PC-3 (cell line): ENCODE data around the gene MDH1. TPM values are rescaled to one million over a fixed set of nuclear protein-coding genes. Genes with fewer than 3 reads are reported as not detected.

Source experiments
- ATAC-seq: fragments of 200-7000 bp; cut with Tn5 transposase; 2 replicates; pipeline ENCODE4 v1.9.1; 2020; ENCODE audit warnings: mild to moderate bottlenecking, moderate library complexity
- BruUV-seq: library from RNA; stranded (reverse); fragments of 400-500 nt; replicated peaks from 2 replicates; lab custom pipeline; 2021; lab: Mats Ljungman, UMichigan
- CTCF ChIA-PET: fragments of 300-600 bp; sonication (Branson Sonifier 250); formaldehyde crosslinking; loops from one replicate; lab custom pipeline; 2022; ENCODE audit warnings: antibody characterized with exemption; lab: Charles Lee
- POLR2A ChIA-PET: fragments of 300-600 bp; sonication (Branson Sonifier 250); formaldehyde crosslinking; loops from one replicate; lab custom pipeline; 2022; ENCODE audit warnings: antibody characterized with exemption; ENCODE audit not compliant: unreplicated experiment; lab: Charles Lee
- DNase-seq: peaks from one replicate; pipeline ENCODE4 v3.0.0-alpha.2; 2015
- H2AFZ ChIP-seq: fragments of 300-600 bp; sonication (generic); 2 replicates; pipeline ENCODE4 v1.6.0; 2016; ENCODE audit warnings: antibody characterized with exemption, low read length
- H3F3A ChIP-seq: fragments of 300-600 bp; sonication (generic); one replicate; pipeline ENCODE4 v1.6.0; 2017; ENCODE audit warnings: antibody characterized with exemption, low read length, control low read depth, mild to moderate bottlenecking; ENCODE audit not compliant: unreplicated experiment
- H3K27ac ChIP-seq: fragments of 300-600 bp; sonication (generic); 2 replicates; pipeline ENCODE4 v1.5.1; 2016; ENCODE audit warnings: mild to moderate bottlenecking, low read length
- H3K27me3 ChIP-seq: fragments of 300-600 bp; sonication (generic); 2 replicates; pipeline ENCODE4 v1.6.1; 2016; ENCODE audit warnings: low read length, mixed read lengths
- H3K36me3 ChIP-seq: fragments of 300-600 bp; sonication (generic); 2 replicates; pipeline ENCODE4 v1.6.1; 2016; ENCODE audit warnings: low read depth, mixed run types, low read length, mixed read lengths
- H3K4me1 ChIP-seq: fragments of 300-600 bp; sonication (generic); 2 replicates; pipeline ENCODE4 v1.5.1; 2016; ENCODE audit warnings: low read length; ENCODE audit not compliant: insufficient read depth
- H3K4me2 ChIP-seq: fragments of 300-600 bp; sonication (generic); 2 replicates; pipeline ENCODE4 v1.6.0; 2016; ENCODE audit warnings: low read length
- H3K4me3 ChIP-seq: fragments of 300-600 bp; sonication (generic); 2 replicates; pipeline ENCODE4 v1.5.1; 2016; ENCODE audit warnings: mild to moderate bottlenecking, low read length, mixed read lengths
- H3K79me2 ChIP-seq: fragments of 300-600 bp; sonication (generic); 2 replicates; pipeline ENCODE4 v1.6.1; 2017; ENCODE audit warnings: low read length, mixed read lengths
- H3K9ac ChIP-seq: fragments of 300-600 bp; sonication (generic); 2 replicates; pipeline ENCODE4 v1.6.0; 2016; ENCODE audit warnings: mild to moderate bottlenecking, low read length
- H3K9me2 ChIP-seq: fragments of 300-600 bp; sonication (generic); replicated peaks from 2 replicates; pipeline ENCODE4 v1.6.1; 2016; ENCODE audit warnings: mixed run types, low read length, mixed read lengths
- H3K9me3 ChIP-seq: fragments of 300-600 bp; sonication (generic); 2 replicates; pipeline ENCODE4 v1.6.1; 2016; ENCODE audit warnings: low read length, mixed read lengths
- H4K20me1 ChIP-seq: fragments of 300-600 bp; sonication (generic); 2 replicates; pipeline ENCODE4 v1.6.1; 2016; ENCODE audit warnings: low read length, mixed read lengths
- CTCF ChIP-seq: fragments of 300-600 bp; sonication (generic); conservative IDR thresholded peaks from 2 replicates; pipeline ENCODE4 v1.5.1; 2017; ENCODE audit warnings: antibody characterized with exemption, low read depth, mild to moderate bottlenecking, low read length
- EZH2 ChIP-seq: fragments of 300-600 bp; sonication (generic); IDR thresholded peaks from one replicate; pipeline ENCODE4 v1.6.1; 2017; ENCODE audit warnings: antibody characterized with exemption, mild to moderate bottlenecking, low read length; ENCODE audit not compliant: unreplicated experiment
- EZH2phosphoT487 ChIP-seq: fragments of 300-600 bp; sonication (generic); IDR thresholded peaks from 2 replicates; pipeline ENCODE4 v1.6.1; 2018; ENCODE audit warnings: mild to moderate bottlenecking, antibody characterized with exemption, low read length, borderline replicate concordance
- intact Hi-C: fragments of 100-400 bp; cut with micrococcal nuclease; formaldehyde crosslinking; loops from 2 replicates; pipeline ENCODE4 v1.9.0; 2023
- total RNA-seq: library from RNA; depleted of rRNA; stranded (reverse); fragments of >200 nt; gene quantifications from 2 replicates; pipeline ENCODE4 v1.2.3, GENCODE V29; 2014

The MDH1 gene
- total RNA-seq, 1 experiment from 2014 or later: 304 TPM

GRCh38 chr2:63591566-63592175 lies 2.9 kb downstream of the MDH1 start:
- TF ChIP-seq CTCF (no peak), EZH2phosphoT487 (no peak), EZH2 (no peak)
- Histone ChIP-seq H2AFZ (no peak overlapping the region), H3K27me3 (no peaks in the 10 kb centered on the region), H3K9me3 (no peaks in the 10 kb centered on the region), H3F3A (no peaks in the 10 kb centered on the region), H3K9me2 (no peaks in the 10 kb centered on the region), H3K36me3 (peaks cover 19% of the 10 kb centered on the region; the same call in 1 of the 2 replicates), H3K27ac (no peak overlapping the region), H3K79me2 (peaks cover 81% of the 10 kb centered on the region), H3K4me1 (peaks cover 23% of the 10 kb centered on the region), H3K9ac (no peak overlapping the region), H4K20me1 (no peaks in the 10 kb centered on the region; the same call in 1 of the 2 replicates), H3K4me2 (no peak overlapping the region), H3K4me3 (no peak overlapping the region)
- DNase-seq: no peak
- BruUV-seq: no TSS peak
- no peak for ATAC-seq
- intact Hi-C loops: no loop called here
- POLR2A ChIA-PET: interaction anchor here (0.8 kb wide), 1 partner anchor 896 kb away, joined by 6 read pairs; no protein-coding TSS in a partner anchor
- CTCF ChIA-PET: no interaction called here

DNA sequence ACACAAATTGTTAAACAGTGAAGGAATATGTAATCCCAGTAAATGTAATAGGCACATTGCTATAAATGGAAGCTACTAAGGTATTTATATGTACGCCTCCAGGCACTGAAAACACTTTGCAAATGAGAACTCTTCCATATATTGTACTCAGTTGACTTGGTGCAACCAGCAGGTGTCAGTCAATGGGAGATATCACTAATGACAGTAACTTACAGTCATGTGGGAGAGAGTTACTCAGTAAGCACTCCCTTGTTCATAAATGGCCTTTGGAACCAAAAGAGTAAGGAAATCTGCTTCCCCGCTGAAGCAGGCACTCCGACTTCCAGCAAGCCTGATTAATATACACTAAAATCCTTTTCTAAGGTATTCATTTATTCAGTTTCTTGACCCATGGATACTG lies 5.9 kb downstream of the MDH1 start:
- H3K9me3 ChIP-seq: no peaks in the 10 kb centered on the region
- peaks cover 26% of the 10 kb centered on the region; the same call in 1 of the 2 replicates for H3K36me3 ChIP-seq
- no peak overlapping the region for H2AFZ ChIP-seq
- H3F3A ChIP-seq: no peaks in the 10 kb centered on the region
- H3K9ac ChIP-seq: no peak overlapping the region
- no peaks in the 10 kb centered on the region for H3K9me2 ChIP-seq
- no peak for ATAC-seq
- H3K79me2 ChIP-seq: peaks cover 59% of the 10 kb centered on the region
- H3K4me1 ChIP-seq: peaks cover 17% of the 10 kb centered on the region
- ChIA-PET POLR2A (interaction anchor here (0.6 kb wide), 1 partner anchor 67 kb away, joined by 3 read pairs; no protein-coding TSS in a partner anchor), CTCF (no interaction called here)
- H3K27ac ChIP-seq: no peak overlapping the region
- DNase-seq: peak; percentile 7
- TF ChIP-seq EZH2 (no peak), CTCF (peak; percentile 40; the same call in 1 of the 2 replicates), EZH2phosphoT487 (no peak)
- intact Hi-C loops: no loop called here
- no peaks in the 10 kb centered on the region; the same call in 1 of the 2 replicates for H4K20me1 ChIP-seq
- H3K4me2 ChIP-seq: no peak overlapping the region
- BruUV-seq: no TSS peak
- H3K4me3 ChIP-seq: no peak overlapping the region
- H3K27me3 ChIP-seq: no peaks in the 10 kb centered on the region

DNA sequence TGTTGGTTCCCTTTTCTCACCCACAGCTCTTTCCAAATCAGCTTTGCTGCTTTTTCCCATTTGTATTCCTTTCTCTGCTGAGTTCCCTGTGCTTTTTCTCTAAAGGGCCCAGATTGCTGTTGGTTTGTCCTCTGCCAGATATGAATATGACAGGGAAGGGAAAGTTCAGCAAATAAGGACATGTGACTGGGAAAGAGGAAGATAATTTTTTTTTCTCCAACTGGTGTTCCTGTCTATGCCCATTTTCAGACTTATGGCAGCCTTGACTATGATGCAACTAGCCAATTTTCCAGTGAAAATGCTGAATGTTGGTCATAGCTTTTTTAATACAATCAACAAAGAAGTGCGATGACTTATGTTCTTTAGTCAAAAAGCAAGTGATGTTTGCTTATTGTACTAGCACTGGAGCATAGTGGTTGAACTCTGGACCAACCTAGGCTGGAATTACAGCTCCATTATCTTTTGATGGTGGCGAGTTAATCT lies 7.7 kb downstream of the MDH1 start:
- H2AFZ ChIP-seq: no peak overlapping the region
- no TSS peak for BruUV-seq
- DNase-seq: no peak
- intact Hi-C loops: no loop called here
- CTCF ChIA-PET: no interaction called here
- no peaks in the 10 kb centered on the region for H3K27me3 ChIP-seq
- no peak overlapping the region for H3K4me3 ChIP-seq
- H3K9ac ChIP-seq: no peak overlapping the region
- H3F3A ChIP-seq: no peaks in the 10 kb centered on the region
- POLR2A ChIA-PET: no interaction called here
- no peaks in the 10 kb centered on the region for H3K9me3 ChIP-seq
- H3K36me3 ChIP-seq: peaks cover 36% of the 10 kb centered on the region; the same call in 1 of the 2 replicates
- no peak for ATAC-seq
- peaks cover 41% of the 10 kb centered on the region for H3K79me2 ChIP-seq
- no peaks in the 10 kb centered on the region for H3K9me2 ChIP-seq
- TF ChIP-seq EZH2: no peak
- no peak for TF ChIP-seq EZH2phosphoT487
- TF ChIP-seq CTCF: no peak
- H3K4me1 ChIP-seq: no peaks in the 10 kb centered on the region
- H3K4me2 ChIP-seq: no peak overlapping the region
- no peaks in the 10 kb centered on the region; the same call in 1 of the 2 replicates for H4K20me1 ChIP-seq
- no peak overlapping the region for H3K27ac ChIP-seq
